Measurements from ENCODE around the gene GUSB.
A peak's percentile ranks its signal among the peaks of the same experiment; 100 is the strongest.
"Not testable (repeated sequence)": the region's sequence is repeated elsewhere in the genome, so short reads cannot be mapped to it uniquely, and the experiment has no call there.

The GUSB gene

DNA sequence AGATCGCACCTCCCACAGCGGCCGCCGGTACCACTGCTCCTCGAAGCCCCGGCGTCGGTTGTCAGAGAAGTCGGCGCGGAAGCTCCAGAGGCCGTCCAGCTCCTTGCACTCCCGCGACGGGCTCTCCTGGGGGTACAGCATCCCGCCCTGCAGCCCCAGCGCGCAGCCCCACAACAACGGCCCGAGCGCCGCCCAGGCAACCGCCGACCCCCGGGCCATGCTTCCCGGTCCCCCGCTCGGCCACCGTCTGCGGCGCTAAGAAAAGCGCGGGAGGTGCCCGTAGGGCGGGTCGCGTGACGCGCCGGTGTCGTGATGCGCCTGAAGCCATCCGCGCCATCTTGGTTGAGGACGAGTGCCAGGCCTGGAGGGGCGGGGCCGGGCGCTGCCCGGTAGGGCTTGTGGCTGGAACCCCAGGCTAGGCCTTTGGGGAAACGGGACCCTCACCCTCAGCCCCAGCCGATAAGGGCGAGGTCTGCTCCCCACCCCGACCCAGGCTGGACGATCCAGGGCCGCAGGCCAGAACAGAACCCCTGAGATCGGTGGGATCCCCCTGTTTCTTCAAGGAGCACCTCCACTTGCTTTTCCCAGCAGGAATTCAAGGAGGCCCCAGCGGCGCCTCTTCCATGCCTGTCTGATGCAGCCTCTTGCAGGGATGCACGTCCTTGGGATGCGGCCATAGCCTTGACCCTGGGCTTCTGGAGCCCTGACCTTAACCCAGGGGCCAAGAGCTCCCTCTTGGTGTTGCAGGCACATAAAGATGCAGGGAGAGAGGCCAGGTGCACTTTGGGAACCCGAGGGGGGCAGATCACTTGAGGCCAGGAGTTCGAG lies at the start of gene GUSB:
GUSB (minus strand) TSS at position 249 of the 828 bp plus-strand sequence; CDS start at position 219, 30 bp downstream.
- peak; percentile 84 for DNase-seq

DNA sequence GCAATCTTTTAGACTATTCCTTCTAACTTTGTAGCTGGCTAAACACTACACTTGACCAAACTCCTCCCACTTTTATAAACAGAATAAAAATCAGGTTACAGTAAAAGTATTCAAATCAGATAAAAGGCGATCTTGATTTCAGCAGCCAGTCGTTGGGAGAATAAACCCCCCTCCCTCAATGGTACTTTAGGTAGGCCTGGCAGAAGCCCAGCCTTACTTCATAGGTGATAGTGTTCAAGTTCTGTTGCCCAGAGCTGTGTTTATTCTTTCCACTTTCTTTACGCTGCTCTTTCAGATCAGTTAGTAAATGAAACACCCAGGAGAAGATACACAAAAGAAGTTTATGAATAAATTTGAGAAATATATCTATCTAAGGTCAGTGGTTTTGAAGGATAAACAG lies 46.3 kb upstream of the GUSB start:
- DNase-seq: not testable (repeated sequence)

GRCh38 chr7:66016131-66016461 lies 34.1 kb upstream of the GUSB start:
- DNase-seq: no peak

- DNase-seq: no peak
These were observed 33.6 kb upstream of the GUSB start for GRCh38 chr7:66015440-66016130.

DNA sequence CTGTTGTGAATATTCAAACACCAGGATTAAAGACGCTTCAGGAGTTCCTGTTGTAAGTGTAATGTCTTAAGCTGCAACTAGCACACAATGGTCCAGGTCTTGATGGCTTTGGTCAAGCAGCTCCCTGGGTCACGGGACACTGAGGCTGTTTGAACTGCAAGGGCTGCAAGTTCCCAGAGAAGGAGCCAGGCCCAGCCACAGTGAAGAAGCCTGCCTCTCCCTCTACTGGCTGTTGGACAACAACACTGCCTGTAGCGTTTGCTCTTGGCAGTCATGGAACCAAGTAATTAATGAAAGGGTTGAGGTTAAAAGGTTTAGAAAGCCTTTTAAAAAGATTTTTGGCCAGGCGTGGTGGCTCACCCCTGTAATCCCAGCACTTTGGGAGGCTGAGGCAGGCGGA lies 31.9 kb upstream of the GUSB start:
- no peak for DNase-seq

DNA sequence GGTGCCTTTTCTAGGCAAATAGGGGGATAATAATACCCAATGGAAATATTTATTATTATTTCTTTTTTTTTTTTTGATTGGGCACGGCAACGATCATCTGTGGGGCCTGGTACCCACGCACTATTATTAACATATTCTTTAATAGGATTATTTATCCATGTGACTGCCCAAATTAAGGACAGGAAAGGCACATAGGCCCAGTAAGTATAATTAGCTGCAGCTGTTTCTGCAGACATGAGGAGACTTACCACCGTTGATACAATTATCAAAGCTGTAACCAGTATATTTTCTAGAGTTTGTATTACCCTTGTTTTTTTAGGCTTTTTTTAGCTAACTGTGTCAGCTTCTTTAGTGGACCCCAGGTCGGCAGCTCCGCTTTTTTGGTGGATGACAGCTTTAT lies 25.2 kb upstream of the GUSB start:
- no peak for DNase-seq

DNA sequence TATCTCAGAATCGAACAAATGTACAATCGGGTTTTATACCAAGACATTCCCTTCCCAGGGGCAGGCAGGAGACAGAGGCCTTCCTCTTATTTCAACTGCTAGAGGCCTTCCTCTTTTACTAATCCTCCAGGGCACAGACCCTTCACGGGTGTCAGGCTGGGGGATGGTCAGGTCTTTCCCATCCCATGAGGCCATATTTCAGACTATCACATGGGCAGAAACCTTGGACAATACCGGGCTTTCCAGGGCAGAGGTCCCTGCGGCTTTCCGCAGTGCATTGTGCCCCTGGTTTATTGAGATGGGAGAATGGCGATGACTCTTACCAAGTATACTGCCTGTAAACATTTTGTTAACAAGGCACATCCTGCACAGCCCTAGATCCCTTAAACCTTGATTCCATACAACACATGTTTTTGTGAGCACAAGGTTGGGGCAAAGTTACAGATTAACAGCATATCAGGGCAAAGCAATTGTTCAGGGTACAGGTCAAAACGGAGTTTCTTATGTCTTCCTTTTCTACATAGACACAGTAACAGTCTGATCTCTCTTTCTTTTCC lies 23.2 kb upstream of the GUSB start:
- DNase-seq: not testable (repeated sequence)

DNA sequence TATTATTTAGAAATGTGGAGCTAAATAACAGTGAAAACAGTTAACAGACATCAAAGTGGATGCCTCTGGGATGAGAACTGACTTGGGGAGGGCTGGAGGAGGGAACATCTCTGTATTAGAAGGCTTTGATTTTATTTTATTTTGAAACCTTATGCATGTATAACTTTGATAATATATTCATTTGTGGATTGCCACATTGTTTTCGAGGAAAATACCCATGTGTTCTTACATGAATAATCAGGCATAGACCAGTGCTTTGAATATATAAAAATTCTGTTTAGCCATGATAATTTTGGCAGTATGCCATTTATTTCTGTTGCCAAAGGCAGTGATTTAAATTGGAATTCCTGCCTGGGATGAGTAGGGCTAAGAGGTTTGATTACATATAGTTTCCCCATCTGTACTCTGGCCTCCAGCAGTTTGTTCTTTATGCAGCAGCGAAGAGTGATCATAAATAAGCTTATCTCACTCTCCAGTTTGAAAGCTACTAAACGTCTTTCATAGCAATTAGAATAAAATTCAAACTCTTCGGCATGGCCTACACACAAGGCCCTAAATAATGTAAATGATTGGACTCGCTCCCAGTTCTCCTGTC lies 18.9 kb upstream of the GUSB start:
- DNase-seq: not testable (repeated sequence)

GRCh38 chr7:65994984-65995383 lies 13.0 kb upstream of the GUSB start:
- DNase-seq: not testable (repeated sequence)

DNA sequence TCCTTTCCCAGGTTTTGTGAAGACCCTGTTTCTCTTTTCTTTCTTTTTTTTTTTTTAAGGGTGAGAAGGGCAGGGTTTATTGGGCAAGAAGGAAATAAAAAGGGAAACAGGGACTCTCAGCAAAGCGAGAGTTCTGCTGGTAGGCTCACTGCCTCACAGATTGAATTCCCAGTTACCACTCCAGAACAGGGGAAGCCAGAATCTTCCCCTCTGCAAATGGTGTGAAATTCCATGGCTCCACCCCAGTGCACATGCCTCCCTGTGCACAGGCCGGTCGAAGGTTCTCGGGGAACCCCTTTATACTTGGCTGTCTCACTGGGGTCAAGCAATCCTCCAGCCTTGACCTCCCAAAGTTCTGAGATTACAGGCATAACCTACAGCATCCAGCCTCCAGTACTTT lies 10.5 kb upstream of the GUSB start:
- no peak for DNase-seq

DNA sequence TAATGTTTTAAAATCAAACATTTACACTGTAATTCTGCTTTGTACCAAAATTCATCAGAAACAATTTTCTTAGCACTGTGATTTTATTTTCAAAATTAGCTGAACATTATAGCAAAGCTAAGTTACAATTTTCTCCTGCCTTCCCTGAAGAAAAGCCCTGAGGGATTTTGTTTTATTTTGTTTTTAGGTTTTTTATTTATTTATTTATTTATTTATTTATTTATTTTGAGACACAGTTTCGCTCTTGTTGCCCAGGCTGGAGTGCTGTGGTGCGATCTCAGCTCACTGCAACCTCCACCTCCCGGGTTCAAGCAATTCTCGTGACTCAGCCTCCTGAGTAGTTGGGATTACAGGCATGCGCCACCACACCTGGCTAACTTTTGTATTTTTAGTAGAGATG lies 9.8 kb upstream of the GUSB start:
- DNase-seq: not testable (repeated sequence)

DNA sequence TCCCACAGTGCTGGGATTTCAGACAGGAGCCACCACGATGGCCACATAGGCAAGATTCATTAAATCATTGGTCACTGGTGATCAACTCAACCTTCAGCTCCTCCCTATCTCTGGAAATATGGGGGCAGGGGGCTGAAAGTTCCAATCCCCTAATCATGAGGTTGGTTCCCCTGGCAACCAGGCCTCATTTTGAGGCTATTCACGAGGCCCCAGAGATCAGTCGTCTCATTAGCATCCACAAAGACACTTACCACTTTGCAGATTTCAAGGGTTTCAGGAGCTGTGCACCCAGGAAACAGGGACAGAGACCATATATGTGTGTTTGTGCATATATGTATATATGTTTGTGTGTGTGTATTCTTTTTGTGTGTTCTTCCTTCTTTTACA lies 7.7 kb upstream of the GUSB start:
- DNase-seq: no peak

GRCh38 chr7:65988503-65988902 lies 6.5 kb upstream of the GUSB start:
- not testable (repeated sequence) for DNase-seq

GRCh38 chr7:65988084-65988483 lies 6.1 kb upstream of the GUSB start:
- no peak for DNase-seq

- no peak for DNase-seq
These were observed 2.1 kb upstream of the GUSB start for GRCh38 chr7:65983965-65984658.

DNA sequence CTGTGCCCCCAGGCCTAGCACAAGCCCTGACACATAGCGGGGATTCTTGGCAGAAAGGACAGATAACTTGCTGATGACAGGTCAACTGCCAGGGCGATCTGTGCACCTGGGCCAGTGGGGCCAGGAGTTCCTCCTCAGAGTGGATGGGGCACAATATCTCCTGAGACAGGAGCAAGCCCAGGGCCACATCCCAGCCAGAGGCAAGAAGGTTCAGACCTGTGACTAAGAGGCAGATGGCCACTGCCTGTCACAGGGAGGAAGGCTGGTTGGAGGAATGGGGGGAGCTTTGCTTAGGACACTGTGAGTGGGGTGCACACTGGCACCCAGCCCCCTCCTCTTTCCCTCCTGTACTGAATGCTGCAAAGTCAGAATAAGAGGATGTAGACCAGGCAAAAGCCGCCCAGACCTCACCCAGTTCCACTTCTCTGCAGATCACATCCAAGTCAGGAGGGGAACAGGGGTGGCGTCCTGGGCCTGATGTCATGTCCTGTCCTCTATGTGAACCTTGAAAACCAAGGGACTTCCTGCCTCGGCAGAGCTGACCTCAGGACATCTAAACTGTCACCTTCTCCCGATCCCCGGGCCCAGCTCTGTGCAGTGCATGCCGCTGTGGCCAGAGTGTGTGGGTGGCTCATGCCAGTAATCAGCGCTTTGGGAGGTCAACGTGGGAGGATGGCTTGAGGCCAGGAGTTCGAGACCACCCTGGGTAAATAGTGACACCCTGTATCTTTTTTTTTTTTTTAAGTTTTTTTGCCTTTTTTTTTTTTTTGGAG lies 1.3 kb downstream of the GUSB start:
- DNase-seq: no peak

GRCh38 chr7:65979583-65980477 lies 2.2 kb downstream of the GUSB start:
- no peak for DNase-seq

GRCh38 chr7:65978891-65979582 lies 3.0 kb downstream of the GUSB start:
- DNase-seq: no peak

DNA sequence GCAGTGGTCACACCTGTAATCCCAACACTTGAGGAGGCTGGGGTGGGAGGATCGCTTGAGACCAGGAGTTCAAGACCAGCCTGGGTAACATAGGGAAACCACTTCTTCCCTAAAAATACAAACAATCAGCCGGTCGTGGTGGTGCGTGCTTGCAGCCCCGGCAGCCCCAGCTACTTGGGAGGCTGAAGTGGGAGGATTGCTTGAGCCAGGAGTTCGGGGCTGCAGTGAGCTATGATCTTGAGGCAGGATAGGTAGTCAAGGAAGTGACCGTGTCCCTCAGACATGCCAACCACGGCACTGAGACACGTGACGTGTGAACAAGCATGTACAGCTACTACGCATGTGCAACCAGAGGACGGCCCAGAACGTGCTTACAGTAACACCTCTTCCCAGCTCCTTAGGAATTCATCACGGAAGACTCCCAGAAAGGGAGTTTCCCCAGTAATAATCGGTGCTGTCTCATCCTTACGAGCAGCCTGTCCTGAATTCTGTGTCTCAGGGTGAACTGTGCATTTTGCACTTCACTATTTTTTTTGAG lies 5.3 kb downstream of the GUSB start:
- DNase-seq: no peak

DNA sequence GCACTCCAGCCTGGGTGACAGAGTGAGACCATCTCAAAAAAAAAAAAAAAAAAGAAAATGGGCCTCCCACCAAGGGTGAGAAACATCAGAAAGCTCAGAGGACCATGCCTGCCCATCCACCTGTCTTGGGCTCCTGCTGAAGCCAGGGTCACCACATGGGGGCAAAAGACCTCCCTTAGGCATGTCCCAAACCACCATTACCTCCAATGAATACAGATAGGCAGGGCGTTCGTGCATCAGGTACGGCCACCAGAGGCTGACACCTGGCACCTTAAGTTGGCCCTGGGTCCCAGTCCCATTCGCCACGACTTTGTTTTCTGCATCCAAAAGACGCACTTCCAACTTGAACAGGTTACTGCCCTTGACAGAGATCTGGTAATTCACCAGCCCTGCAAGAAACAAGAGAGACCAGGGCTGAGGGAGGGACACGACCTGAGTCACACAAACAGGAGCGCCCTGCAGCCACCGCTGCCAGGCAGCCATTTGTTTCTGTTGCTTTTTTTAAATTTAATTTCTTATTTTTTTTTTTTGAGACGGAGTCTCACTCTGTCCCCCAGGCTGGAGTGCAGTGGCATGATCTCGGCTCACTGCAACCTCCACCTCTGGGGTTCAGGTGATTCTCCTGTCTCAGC lies 6.1 kb downstream of the GUSB start:
- DNase-seq: no peak
